ENCODE measurements around the gene RNF222. TPM values are rescaled to one million over a fixed set of nuclear protein-coding genes. Genes with fewer than 3 reads are reported as not detected.
"Not testable (repeated sequence)": the region's sequence is repeated elsewhere in the genome, so short reads cannot be mapped to it uniquely, and the experiment has no call there.

The RNF222 gene
- total RNA-seq, 2 experiments from 2014 or later, result 0.24 to 0.29 TPM

DNA sequence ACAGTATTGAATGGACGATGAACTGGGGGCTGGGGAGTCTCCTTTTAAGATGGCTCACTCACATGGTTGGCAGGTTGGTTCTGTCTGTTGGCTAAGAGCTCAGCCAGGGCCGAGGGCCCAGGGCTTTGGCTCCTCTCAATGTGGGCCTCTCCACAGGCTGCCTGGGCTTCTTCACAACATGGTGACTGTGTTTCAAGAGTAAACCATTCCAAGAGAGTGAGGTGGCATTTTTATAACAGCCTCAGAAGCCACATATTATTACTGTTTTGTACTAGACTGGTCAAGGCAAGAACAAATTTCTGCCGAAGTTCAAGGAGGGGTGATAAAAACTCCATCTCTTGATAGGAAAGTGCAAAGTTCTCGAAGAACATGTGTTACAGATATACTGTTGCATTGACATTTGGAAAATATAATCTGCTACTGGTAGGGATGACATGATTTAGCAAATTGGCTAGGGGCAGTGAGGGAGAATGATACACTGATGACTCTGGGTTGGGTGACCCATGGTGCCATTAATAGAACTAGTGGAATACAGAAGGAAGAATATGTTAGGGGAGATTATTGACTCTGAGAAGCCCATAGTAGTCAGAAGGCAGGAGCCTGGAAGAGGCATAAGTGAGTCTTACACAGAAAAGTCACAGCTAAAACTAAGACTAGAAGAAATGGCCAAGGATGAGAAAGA lies 34.8 kb downstream of the RNF222 start:
- peaks cover 16% of the 10 kb centered on the region for H3K4me1 Mint-ChIP-seq (ENCODE audit: low read depth)
- DNase-seq (no peak), ATAC-seq (no peak)
- H3K27ac Mint-ChIP-seq, result no peak overlapping the region
- POLR2A ChIA-PET, result interaction anchor here (0.6 kb wide), 1 partner anchor 14 kb away, joined by 3 read pairs; no protein-coding TSS in a partner anchor
- H3K36me3 Mint-ChIP-seq (ENCODE audit: low read depth), result no peaks in the 10 kb centered on the region
- H3K27me3 Mint-ChIP-seq (ENCODE audit: low read depth), result no peaks in the 10 kb centered on the region
- no peaks in the 10 kb centered on the region for H3K9me3 Mint-ChIP-seq (ENCODE audit: insufficient read depth)
- no peak overlapping the region for H3K4me3 Mint-ChIP-seq
- CTCF ChIA-PET, result interaction anchor here (2.9 kb wide), 1 partner anchor 14 kb away, joined by 21 read pairs; the partner anchor contains the start of gene KRABD2

DNA sequence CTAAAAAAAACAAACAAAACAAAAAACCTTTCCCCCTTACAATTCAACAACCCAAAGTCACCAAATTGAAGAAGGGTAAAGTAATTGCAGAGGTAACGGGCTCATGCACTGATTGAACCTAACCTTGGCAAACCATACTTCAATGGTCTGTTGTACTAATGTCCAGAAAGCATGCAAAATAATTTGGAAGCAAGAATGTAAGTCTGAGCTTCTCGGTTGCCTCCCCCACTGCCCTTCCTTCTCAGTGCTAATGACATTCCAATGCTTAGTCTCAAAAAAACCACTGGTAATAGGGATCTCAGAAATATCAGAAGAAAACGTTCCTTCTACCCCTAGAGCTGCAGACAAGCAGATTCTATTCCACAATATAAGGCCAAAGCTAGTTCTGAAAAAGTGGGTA lies 36.9 kb downstream of the RNF222 start:
- ATAC-seq (no peak), DNase-seq (no peak)
- CTCF ChIA-PET, result interaction anchor here (0.9 to 2.9 kb wide), 4 partner anchors 16 to 49 kb away, joined by 3 to 21 read pairs (median 6); partner anchors contain the start of gene KRABD2
- H3K4me3 Mint-ChIP-seq, result no peak overlapping the region
- no peaks in the 10 kb centered on the region for H3K27me3 Mint-ChIP-seq (ENCODE audit: low read depth)
- H3K36me3 Mint-ChIP-seq (ENCODE audit: low read depth), result no peaks in the 10 kb centered on the region
- peaks cover 16% of the 10 kb centered on the region for H3K4me1 Mint-ChIP-seq (ENCODE audit: low read depth)
- H3K27ac Mint-ChIP-seq, result no peak overlapping the region
- POLR2A ChIA-PET, result interaction anchor here (0.8 to 1.3 kb wide), 2 partner anchors 16 to 290 kb away, joined by 3 read pairs; no protein-coding TSS in a partner anchor
- no peaks in the 10 kb centered on the region for H3K9me3 Mint-ChIP-seq (ENCODE audit: insufficient read depth)

DNA sequence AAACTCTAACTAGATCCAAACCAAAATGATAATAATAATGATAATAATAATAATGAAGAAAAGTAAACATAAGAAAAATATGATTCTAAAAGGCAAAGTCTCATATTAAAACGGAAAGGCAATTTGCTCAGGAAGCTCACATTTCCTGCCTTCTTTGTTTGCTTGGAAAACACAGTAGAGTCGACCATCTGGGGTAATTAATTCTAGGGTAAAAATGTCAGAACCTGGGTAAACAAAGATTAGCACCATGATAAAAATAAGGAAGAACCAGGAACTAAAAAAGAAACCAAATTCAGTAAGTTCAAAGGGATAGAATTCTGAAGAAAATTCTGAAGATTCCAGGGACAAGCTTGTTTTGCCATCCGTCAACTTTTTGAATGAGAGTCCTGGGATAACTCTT lies 37.4 kb downstream of the RNF222 start:
- POLR2A ChIA-PET, result interaction anchor here (1.3 kb wide), 1 partner anchor 17 kb away, joined by 3 read pairs; no protein-coding TSS in a partner anchor
- H3K9me3 Mint-ChIP-seq (ENCODE audit: insufficient read depth), result no peaks in the 10 kb centered on the region
- H3K4me3 Mint-ChIP-seq, result no peak overlapping the region
- ATAC-seq, result no peak
- no peaks in the 10 kb centered on the region for H3K36me3 Mint-ChIP-seq (ENCODE audit: low read depth)
- CTCF ChIA-PET, result interaction anchor here (0.8 to 2.9 kb wide), 3 partner anchors 17 to 287 kb away, joined by 3 to 21 read pairs (median 3); partner anchors contain the start of gene KRABD2
- H3K27me3 Mint-ChIP-seq (ENCODE audit: low read depth), result no peaks in the 10 kb centered on the region
- DNase-seq, result no peak
- H3K27ac Mint-ChIP-seq, result no peak overlapping the region
- peaks cover 12% of the 10 kb centered on the region for H3K4me1 Mint-ChIP-seq (ENCODE audit: low read depth)

DNA sequence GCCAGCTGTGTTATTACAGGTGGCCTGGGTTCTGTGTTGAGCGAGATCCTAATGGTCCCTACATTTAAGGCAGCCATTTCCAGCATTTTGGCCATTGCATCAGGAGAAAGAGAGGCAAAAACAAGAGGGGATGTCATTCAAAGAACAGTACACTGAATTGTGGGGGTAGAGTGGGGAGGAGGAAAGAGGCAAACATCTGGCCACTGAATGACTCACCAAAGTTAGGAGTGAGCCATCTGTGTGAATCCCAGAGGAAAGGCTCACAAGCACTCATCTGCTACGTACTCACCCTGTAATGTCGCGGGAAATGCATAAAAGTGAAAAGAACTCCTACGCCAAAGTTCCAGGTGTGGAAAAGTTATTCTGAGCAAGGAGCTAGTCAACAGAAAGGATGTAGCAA lies 37.9 kb downstream of the RNF222 start:
- peaks cover 10% of the 10 kb centered on the region for H3K4me1 Mint-ChIP-seq (ENCODE audit: low read depth)
- H3K4me3 Mint-ChIP-seq, result no peak overlapping the region
- CTCF ChIA-PET, result interaction anchor here (0.8 to 2.9 kb wide), 2 partner anchors 17 to 286 kb away, joined by 3 to 21 read pairs; partner anchors contain the start of gene KRABD2
- POLR2A ChIA-PET, result interaction anchor here (1.3 kb wide), 1 partner anchor 17 kb away, joined by 3 read pairs; no protein-coding TSS in a partner anchor
- ATAC-seq (no peak), DNase-seq (no peak)
- H3K36me3 Mint-ChIP-seq (ENCODE audit: low read depth), result no peaks in the 10 kb centered on the region
- H3K9me3 Mint-ChIP-seq (ENCODE audit: insufficient read depth), result no peaks in the 10 kb centered on the region
- H3K27me3 Mint-ChIP-seq (ENCODE audit: low read depth), result no peaks in the 10 kb centered on the region
- no peak overlapping the region for H3K27ac Mint-ChIP-seq

DNA sequence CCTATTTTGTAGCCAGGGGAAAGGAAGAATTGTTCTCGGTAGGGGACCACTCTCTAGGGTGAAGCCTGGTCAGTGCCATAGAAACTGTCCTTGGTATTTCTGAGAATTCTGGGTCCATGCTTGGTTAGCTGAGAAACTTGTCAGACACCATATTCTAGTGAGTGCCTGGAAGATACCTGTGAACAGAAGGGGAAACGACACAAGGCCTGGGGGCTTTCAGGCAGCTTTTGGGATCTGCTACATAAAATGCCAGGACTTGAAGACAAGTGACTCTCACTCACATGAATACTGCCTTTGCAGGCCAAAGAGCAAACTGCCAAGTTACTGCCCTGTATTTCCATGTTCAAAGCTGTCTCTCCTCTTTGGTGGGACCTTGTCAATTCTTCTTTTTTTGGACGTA lies 39.7 kb downstream of the RNF222 start:
- H3K4me3 Mint-ChIP-seq, result no peak overlapping the region
- CTCF ChIA-PET, result no interaction called here

DNA sequence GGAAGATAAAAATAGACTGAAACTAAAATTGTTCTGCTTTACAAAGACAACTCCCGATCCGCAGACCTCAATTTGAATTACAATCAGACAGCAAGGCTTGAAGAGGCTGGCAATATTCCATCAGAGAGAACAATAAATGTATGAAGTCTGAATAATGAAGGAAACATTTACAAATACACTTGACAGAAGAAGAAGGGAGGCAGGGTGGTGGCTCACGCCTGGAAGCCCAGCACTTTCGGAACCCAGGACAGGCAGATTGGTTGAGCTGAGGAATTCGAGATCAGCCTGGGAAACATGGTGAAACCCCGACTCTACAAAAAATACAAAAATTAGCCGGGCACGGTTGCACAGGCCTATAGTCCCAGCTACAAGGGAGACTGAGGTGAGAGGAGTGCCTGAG lies 43.4 kb downstream of the RNF222 start:
- no peak overlapping the region for H3K4me3 Mint-ChIP-seq
- POLR2A ChIA-PET, result no interaction called here
- ATAC-seq, result no peak

More for the DNA sequence above, 39.7 kb downstream of the RNF222 start:
- Mint-ChIP-seq H3K36me3 (ENCODE audit: low read depth) (no peaks in the 10 kb centered on the region), H3K27ac (no peak overlapping the region), H3K4me1 (ENCODE audit: low read depth) (peaks cover 10% of the 10 kb centered on the region), H3K27me3 (ENCODE audit: low read depth) (no peaks in the 10 kb centered on the region), H3K9me3 (ENCODE audit: insufficient read depth) (no peaks in the 10 kb centered on the region)
- DNase-seq (no peak), ATAC-seq (no peak)
- POLR2A ChIA-PET, result no interaction called here

DNA sequence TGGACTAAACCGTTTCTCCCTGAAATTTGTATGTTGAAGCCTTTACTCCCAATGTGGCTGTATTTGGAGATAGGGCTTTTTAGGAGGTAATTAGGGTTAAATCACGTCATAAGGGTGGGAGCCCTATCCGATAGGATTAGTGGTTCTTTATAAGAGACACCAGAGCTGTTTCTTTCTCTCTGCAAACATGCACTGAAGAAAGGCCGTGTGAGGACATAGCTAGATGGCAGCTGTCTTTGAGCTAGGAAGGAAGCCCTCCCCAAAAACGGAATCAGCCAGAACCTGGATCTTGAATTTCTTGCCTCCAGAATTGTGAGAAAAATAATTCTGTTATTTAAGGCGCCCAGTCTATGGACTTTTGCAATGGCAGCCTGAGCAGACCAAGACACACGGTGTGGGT lies 43.9 kb downstream of the RNF222 start:
- H3K9me3 Mint-ChIP-seq (ENCODE audit: insufficient read depth), result no peaks in the 10 kb centered on the region
- H3K27ac Mint-ChIP-seq, result no peak overlapping the region
- ChIA-PET CTCF (interaction anchor here (0.7 kb wide), 1 partner anchor 17 kb away, joined by 3 read pairs; no protein-coding TSS in a partner anchor), POLR2A (no interaction called here)
- no peak overlapping the region for H3K4me3 Mint-ChIP-seq
- DNase-seq (no peak), ATAC-seq (no peak)
- H3K36me3 Mint-ChIP-seq (ENCODE audit: low read depth), result no peaks in the 10 kb centered on the region
- H3K27me3 Mint-ChIP-seq (ENCODE audit: low read depth), result peaks cover 4% of the 10 kb centered on the region
- H3K4me1 Mint-ChIP-seq (ENCODE audit: low read depth), result no peaks in the 10 kb centered on the region

More for the DNA sequence above, 43.4 kb downstream of the RNF222 start:
- no peaks in the 10 kb centered on the region for H3K36me3 Mint-ChIP-seq (ENCODE audit: low read depth)
- CTCF ChIA-PET, result interaction anchor here (0.7 kb wide), 1 partner anchor 16 kb away, joined by 3 read pairs; no protein-coding TSS in a partner anchor
- H3K9me3 Mint-ChIP-seq (ENCODE audit: insufficient read depth), result no peaks in the 10 kb centered on the region
- peaks cover 4% of the 10 kb centered on the region for H3K27me3 Mint-ChIP-seq (ENCODE audit: low read depth)
- no peak for DNase-seq
- H3K4me1 Mint-ChIP-seq (ENCODE audit: low read depth), result no peaks in the 10 kb centered on the region
- no peak overlapping the region for H3K27ac Mint-ChIP-seq

DNA sequence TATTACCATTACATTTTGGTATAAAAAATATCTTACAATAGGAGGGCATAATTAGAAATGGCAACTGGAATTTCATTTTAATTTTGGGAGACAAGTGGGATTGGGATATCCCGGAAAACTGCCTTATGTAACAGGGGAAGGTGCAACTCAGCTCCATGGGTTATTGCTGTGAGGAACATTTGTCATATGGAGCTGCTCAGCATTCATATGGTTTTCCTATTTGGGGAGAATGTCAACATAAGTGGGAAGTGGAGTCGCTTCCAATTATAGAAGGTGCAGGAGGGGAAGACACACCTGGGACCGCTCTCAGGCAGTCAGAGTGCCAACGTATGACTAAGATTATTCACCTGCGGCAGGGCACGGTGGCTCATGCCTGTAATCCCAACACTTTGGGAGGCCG lies 47.3 kb downstream of the RNF222 start:
- ATAC-seq (no peak), DNase-seq (no peak)
- H3K9me3 Mint-ChIP-seq (ENCODE audit: insufficient read depth), result no peaks in the 10 kb centered on the region
- CTCF ChIA-PET, result no interaction called here
- H3K36me3 Mint-ChIP-seq (ENCODE audit: low read depth), result no peaks in the 10 kb centered on the region
- H3K27ac Mint-ChIP-seq, result no peak overlapping the region
- POLR2A ChIA-PET, result no interaction called here
- H3K4me1 Mint-ChIP-seq (ENCODE audit: low read depth), result peaks cover 3% of the 10 kb centered on the region
- H3K4me3 Mint-ChIP-seq, result no peak overlapping the region
- peaks cover 27% of the 10 kb centered on the region for H3K27me3 Mint-ChIP-seq (ENCODE audit: low read depth)

DNA sequence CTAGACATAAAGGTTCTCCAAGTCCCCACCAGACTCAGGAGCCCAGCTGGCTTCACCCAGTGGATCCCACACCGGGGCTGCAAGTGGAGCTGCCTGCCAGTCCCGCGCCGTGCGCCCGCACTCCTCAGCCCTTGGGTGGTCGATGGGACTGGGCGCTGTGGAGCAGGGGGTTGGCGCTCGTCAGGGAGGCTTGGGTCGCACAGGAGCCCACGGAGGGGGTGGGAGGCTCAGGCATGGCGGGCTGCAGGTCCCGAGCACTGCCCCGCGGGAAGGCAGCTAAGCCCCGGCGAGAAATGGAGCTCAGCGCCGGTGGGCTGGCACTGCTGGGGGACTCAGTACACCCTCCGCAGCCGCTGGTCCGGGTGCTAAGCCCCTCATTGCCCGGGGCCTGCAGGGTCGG lies 50.6 kb downstream of the RNF222 start:
- H3K9me3 Mint-ChIP-seq (ENCODE audit: insufficient read depth); DNase-seq; H3K4me3 Mint-ChIP-seq; H3K27ac Mint-ChIP-seq; CTCF ChIA-PET; H3K36me3 Mint-ChIP-seq (ENCODE audit: low read depth); ATAC-seq; POLR2A ChIA-PET: not testable (repeated sequence)
- peaks cover 14% of the 10 kb centered on the region for H3K4me1 Mint-ChIP-seq (ENCODE audit: low read depth)
- peaks cover 35% of the 10 kb centered on the region for H3K27me3 Mint-ChIP-seq (ENCODE audit: low read depth)

DNA sequence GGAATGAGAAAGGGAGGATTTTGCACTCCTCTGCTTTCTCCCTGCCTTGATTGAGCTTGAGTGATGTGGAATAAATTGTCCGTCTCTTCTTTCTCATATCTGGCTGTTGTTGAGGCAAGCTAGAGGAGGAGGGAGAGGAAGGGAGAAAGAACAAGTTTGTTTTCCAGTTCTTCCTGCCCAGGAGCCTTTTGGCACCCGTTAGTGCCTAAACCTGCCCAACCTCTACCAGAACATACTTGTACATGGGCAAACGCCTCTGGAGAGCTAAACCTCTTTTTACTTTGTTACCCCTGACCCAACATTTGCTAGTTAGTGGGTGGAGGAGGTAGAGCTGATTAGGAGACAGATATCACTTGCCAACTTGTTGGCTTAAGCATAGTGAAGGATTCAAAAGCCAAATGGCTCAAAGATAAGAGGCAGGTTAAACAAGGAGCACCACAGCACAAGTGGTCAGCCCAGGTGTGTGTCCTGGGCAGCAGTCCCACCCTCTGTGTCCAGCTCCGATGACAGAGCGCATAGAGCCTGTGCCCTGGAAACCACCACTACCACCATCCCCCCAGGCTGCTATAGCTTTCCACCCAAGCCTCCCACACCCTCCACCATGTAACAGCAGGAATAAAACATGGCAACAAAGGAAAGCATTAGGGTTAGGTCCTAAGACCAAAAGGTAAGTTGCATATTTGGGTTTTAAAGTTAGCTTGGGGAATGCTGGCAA lies 51.5 kb downstream of the RNF222 start:
- POLR2A ChIA-PET, result no interaction called here
- Mint-ChIP-seq H3K36me3 (ENCODE audit: low read depth) (no peaks in the 10 kb centered on the region), H3K4me3 (no peak overlapping the region), H3K27me3 (ENCODE audit: low read depth) (peaks cover 35% of the 10 kb centered on the region), H3K4me1 (ENCODE audit: low read depth) (peaks cover 14% of the 10 kb centered on the region), H3K9me3 (ENCODE audit: insufficient read depth) (no peaks in the 10 kb centered on the region), H3K27ac (no peak overlapping the region)
- ATAC-seq, result no peak
- CTCF ChIA-PET, result no interaction called here
- no peak for DNase-seq

DNA sequence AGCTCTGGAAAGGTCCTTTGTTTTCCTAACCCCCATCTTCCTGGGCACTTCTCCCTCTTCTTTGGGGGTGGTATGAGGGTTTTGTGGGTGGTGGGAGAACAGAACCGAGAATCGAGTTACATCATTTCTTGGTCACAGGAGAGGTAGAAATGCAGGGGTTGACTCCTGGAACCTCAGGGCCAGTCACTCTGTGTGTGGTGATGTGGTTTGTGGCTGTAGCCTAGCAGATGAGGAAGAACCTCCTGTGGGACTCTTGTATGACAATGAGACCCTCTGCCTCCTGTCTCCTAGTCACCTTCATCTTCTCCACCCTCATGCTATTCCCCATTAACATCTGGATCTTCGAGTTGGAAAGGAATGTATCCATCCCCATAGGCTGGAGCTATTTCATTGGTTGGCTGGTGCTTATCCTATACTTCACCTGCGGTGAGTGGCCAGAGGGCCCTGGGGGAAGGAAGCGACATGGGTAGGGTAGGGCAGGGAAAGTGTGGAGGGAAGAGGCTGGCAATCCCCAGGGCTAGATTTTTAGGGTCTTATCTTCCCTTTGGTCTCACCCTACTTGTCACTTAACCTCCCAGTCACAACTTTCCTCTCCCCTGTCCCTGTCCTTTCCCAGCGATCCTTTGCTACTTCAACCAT lies 52.5 kb downstream of the RNF222 start:
- no peak overlapping the region for H3K4me3 Mint-ChIP-seq
- peaks cover 14% of the 10 kb centered on the region for H3K4me1 Mint-ChIP-seq (ENCODE audit: low read depth)
- DNase-seq (peak; percentile 33), ATAC-seq (peak; percentile 60)
- ChIA-PET POLR2A (no interaction called here), CTCF (no interaction called here)
- H3K36me3 Mint-ChIP-seq (ENCODE audit: low read depth), result no peaks in the 10 kb centered on the region
- peaks cover 33% of the 10 kb centered on the region for H3K27me3 Mint-ChIP-seq (ENCODE audit: low read depth)
- no peak overlapping the region for H3K27ac Mint-ChIP-seq
- no peaks in the 10 kb centered on the region for H3K9me3 Mint-ChIP-seq (ENCODE audit: insufficient read depth)
